HCT116 (cell line): Measurements from ENCODE around the gene MYLK. TPM values are rescaled to one million over a fixed set of nuclear protein-coding genes. Genes with fewer than 3 reads are reported as not detected.

ENCODE experiments used
- ATAC-seq: fragments of 200-7000 bp; cut with Tn5 transposase; 2 replicates; pipeline ENCODE4 v1.9.1; 2020; ENCODE audit warnings: mild to moderate bottlenecking, moderate library complexity
- BruUV-seq: library from RNA; stranded (reverse); fragments of 400-500 nt; replicated peaks from 2 replicates; lab custom pipeline; 2021; lab: Mats Ljungman, UMichigan
- CTCF ChIA-PET: fragments of 300-600 bp; sonication (Branson Sonifier 250); formaldehyde crosslinking; loops from one replicate; lab custom pipeline; 2021; ENCODE audit warnings: antibody characterized with exemption; lab: Charles Lee
- POLR2A ChIA-PET: fragments of 300-600, 350-600 bp; sonication (Branson Sonifier 250); formaldehyde crosslinking; loops from one replicate; lab custom pipeline; 2021; ENCODE audit warnings: antibody characterized with exemption; lab: Charles Lee
- RAD21 ChIA-PET, 2 experiments: fragments of 300-600 bp; sonication (Branson Sonifier 250); formaldehyde crosslinking; loops; one replicate each; lab custom pipeline; 2023; ENCODE audit warnings: low total read pairs in 2 of 2; ENCODE audit not compliant: uncharacterized antibody in 2 of 2, unreplicated experiment in 2 of 2, low non-redundant PET in 1 of 2; lab: Charles Lee
- DNase-seq: peaks from one replicate; pipeline ENCODE4 v3.0.0-alpha.2; 2010; ENCODE audit warnings: low read depth, low spot score
- H2AFZ ChIP-seq: fragments of 200-600 bp; shearing (Covaris generic), sonication (generic); 2 replicates; pipeline ENCODE4 v1.6.1; 2017; ENCODE audit warnings: low read depth, mixed run types, mixed read lengths, antibody characterized with exemption, low read length; ENCODE audit not compliant: poor library complexity, severe bottlenecking
- H3K27ac ChIP-seq: 2 replicates; pipeline ENCODE4 v1.5.1; 2012; ENCODE audit warnings: low read depth, low read length
- H3K27me3 ChIP-seq: fragments of 200-600 bp; sonication (generic); 2 replicates; pipeline ENCODE4 v1.6.1; 2016; ENCODE audit warnings: mixed run types, low read length, mixed read lengths; ENCODE audit not compliant: insufficient read depth
- H3K36me3 ChIP-seq, 2 experiments: fragments of 200-500 bp in 1 of 2; fragments of 200-600 bp in 1 of 2; sonication (Bioruptor generic) in 1 of 2; sonication (generic) in 1 of 2; 2 replicates each; pipeline versions ENCODE4 v1.5.1 to v1.6.1; 2014 to 2016; ENCODE audit warnings: low read length in 2 of 2, inconsistent platforms in 1 of 2, mixed read lengths in 1 of 2, mixed run types in 1 of 2; ENCODE audit not compliant: insufficient read depth in 2 of 2, control insufficient read depth in 1 of 2
- H3K4me1 ChIP-seq, 2 experiments: fragments of 200-600 bp in 1 of 2; sonication (generic) in 1 of 2; 2 replicates each; pipeline versions ENCODE4 v1.5.1 to v1.6.1; 2012 to 2017; ENCODE audit warnings: low read length in 2 of 2, inconsistent platforms in 1 of 2, mild to moderate bottlenecking in 1 of 2, mixed read lengths in 1 of 2, mixed run types in 1 of 2, moderate library complexity in 1 of 2; ENCODE audit not compliant: insufficient read depth in 2 of 2, control insufficient read depth in 1 of 2
- H3K4me2 ChIP-seq: fragments of 200-600 bp; sonication (generic); 2 replicates; pipeline ENCODE4 v1.6.1; 2017; ENCODE audit warnings: mixed run types, low read length, mixed read lengths
- H3K4me3 ChIP-seq, 2 experiments: fragments of 200-600 bp in 1 of 2; sonication (generic) in 1 of 2; replicated peaks in 1 of 2; 2 replicates each; pipeline ENCODE4 v1.5.1; 2011 to 2016; ENCODE audit warnings: low read length in 2 of 2, control low read depth in 1 of 2, low read depth in 1 of 2, mild to moderate bottlenecking in 1 of 2, mixed read lengths in 1 of 2, mixed run types in 1 of 2
- H3K79me2 ChIP-seq: fragments of 200-600 bp; sonication (generic); 2 replicates; pipeline ENCODE4 v1.6.1; 2017; ENCODE audit warnings: mild to moderate bottlenecking, mixed run types, low read length, moderate library complexity, mixed read lengths; ENCODE audit not compliant: insufficient read depth
- H3K9ac ChIP-seq: fragments of 200-600 bp; sonication (generic); 2 replicates; pipeline ENCODE4 v1.6.1; 2016; ENCODE audit warnings: low read length, mixed read lengths
- H3K9me2 ChIP-seq: fragments of 200-600 bp; sonication (generic), shearing (Covaris generic); 2 replicates; pipeline ENCODE4 v1.6.1; 2017; ENCODE audit warnings: mixed run types, mild to moderate bottlenecking, moderate library complexity; ENCODE audit not compliant: insufficient read depth
- H3K9me3 ChIP-seq, 2 experiments: fragments of 200-500 bp in 1 of 2; fragments of 200-600 bp in 1 of 2; sonication (Bioruptor generic) in 1 of 2; sonication (generic) in 1 of 2; 2 replicates each; pipeline ENCODE4 v1.6.1; 2014 to 2017; ENCODE audit warnings: low read length in 2 of 2, mixed read lengths in 2 of 2, inconsistent platforms in 1 of 2, low read depth in 1 of 2, mild to moderate bottlenecking in 1 of 2, mixed run types in 1 of 2, moderate library complexity in 1 of 2; ENCODE audit not compliant: control insufficient read depth in 1 of 2, insufficient read depth in 1 of 2
- H4K20me1 ChIP-seq: fragments of 200-600 bp; sonication (generic), shearing (Covaris generic); 2 replicates; pipeline ENCODE4 v1.6.1; 2017; ENCODE audit warnings: mixed run types, mild to moderate bottlenecking, moderate library complexity; ENCODE audit not compliant: insufficient read depth
- CEBPB ChIP-seq: IDR thresholded peaks from 2 replicates; pipeline ENCODE4 v1.6.1; 2012; ENCODE audit warnings: low read depth
- EGR1 ChIP-seq: IDR thresholded peaks from 2 replicates; pipeline ENCODE4 v1.6.1; 2012; ENCODE audit warnings: low read depth
- MAX ChIP-seq: IDR thresholded peaks from 2 replicates; pipeline ENCODE4 v1.6.1; 2012
- POLR2A ChIP-seq: IDR thresholded peaks from 2 replicates; pipeline ENCODE4 v1.7.0; 2011; ENCODE audit warnings: borderline replicate concordance; ENCODE audit not compliant: insufficient read depth, insufficient read length; ENCODE audit errors: extremely low read depth
- YY1 ChIP-seq: IDR thresholded peaks from 2 replicates; pipeline ENCODE4 v1.6.1; 2011; ENCODE audit warnings: low read length, low read depth, moderate library complexity, mild to moderate bottlenecking; ENCODE audit not compliant: insufficient replicate concordance; ENCODE audit errors: extremely low read depth
- ZFX ChIP-seq: fragments of 450-650 bp; IDR thresholded peaks from 2 replicates; pipeline ENCODE4 v1.6.1; 2017
- ZNF274 ChIP-seq: fragments of 200-500 bp; sonication (Bioruptor generic); IDR thresholded peaks from 2 replicates; pipeline ENCODE4 v1.6.1; 2014; ENCODE audit warnings: mild to moderate bottlenecking, low read depth, low read length, inconsistent platforms
- intact Hi-C: fragments of 100-400 bp; cut with micrococcal nuclease; formaldehyde crosslinking; loops from 2 replicates; pipeline ENCODE4 v1.10.0; 2022
- total RNA-seq: library from RNA; stranded (reverse); gene quantifications from one replicate; pipeline ENCODE4 v1.2.1, GENCODE V29; 2021; ENCODE audit not compliant: unreplicated experiment
- TF ChIP-seq, protein P1 (sequence below): IDR thresholded peaks from 2 replicates; pipeline ENCODE4 v1.6.1; 2012; ENCODE audit warnings: low read depth
- TF ChIP-seq, protein P2 (sequence below): IDR thresholded peaks from 2 replicates; pipeline ENCODE4 v1.6.1; 2011; ENCODE audit warnings: mild to moderate bottlenecking, low read length, moderate library complexity; ENCODE audit not compliant: insufficient replicate concordance; ENCODE audit errors: extremely low read depth
- TF ChIP-seq, protein P3 (sequence below): IDR thresholded peaks from 2 replicates; pipeline ENCODE4 v1.6.1; 2012

MYLK gene
- total RNA-seq, 1 experiment from 2014 or later = 3.8 TPM

DNA sequence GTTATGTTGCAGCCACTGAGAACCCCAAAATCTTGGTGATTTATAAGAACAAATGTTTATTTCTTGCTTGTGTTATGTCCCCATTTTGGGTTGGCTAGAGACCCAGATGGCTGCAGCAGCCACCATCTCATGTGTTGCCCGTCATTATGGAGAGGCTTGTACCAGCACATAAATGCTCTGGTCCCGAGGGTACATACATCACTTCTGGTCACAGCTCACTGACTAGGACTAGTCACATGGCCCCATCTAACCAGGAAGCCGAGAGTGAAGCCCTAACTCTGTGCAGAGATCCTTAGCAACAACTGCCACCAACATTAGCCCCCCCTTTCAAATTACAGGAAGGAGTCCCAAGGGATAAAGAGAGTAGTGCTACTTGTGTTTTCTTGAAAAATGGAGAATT, 273.8 kb downstream of the MYLK start:
- Histone ChIP-seq H3K4me3 (no peak overlapping the region), H3K9ac (no peak overlapping the region), H4K20me1 (no peaks in the 10 kb centered on the region), H3K4me2 (no peak overlapping the region), H3K27ac (no peak overlapping the region), H3K79me2 (no peaks in the 10 kb centered on the region), H2AFZ (no peak overlapping the region), H3K9me2 (no peaks in the 10 kb centered on the region), H3K36me3 (no peaks in the 10 kb centered on the region), H3K4me1 (peaks cover 18% of the 10 kb centered on the region in 2 experiments), H3K27me3 (no peaks in the 10 kb centered on the region), H3K9me3 (no peaks in the 10 kb centered on the region)
- ATAC-seq (no peak), DNase-seq (no peak)
- TF ChIP-seq YY1 = no peak
- TF ChIP-seq MAX = no peak
- TF ChIP-seq, protein P1, sequence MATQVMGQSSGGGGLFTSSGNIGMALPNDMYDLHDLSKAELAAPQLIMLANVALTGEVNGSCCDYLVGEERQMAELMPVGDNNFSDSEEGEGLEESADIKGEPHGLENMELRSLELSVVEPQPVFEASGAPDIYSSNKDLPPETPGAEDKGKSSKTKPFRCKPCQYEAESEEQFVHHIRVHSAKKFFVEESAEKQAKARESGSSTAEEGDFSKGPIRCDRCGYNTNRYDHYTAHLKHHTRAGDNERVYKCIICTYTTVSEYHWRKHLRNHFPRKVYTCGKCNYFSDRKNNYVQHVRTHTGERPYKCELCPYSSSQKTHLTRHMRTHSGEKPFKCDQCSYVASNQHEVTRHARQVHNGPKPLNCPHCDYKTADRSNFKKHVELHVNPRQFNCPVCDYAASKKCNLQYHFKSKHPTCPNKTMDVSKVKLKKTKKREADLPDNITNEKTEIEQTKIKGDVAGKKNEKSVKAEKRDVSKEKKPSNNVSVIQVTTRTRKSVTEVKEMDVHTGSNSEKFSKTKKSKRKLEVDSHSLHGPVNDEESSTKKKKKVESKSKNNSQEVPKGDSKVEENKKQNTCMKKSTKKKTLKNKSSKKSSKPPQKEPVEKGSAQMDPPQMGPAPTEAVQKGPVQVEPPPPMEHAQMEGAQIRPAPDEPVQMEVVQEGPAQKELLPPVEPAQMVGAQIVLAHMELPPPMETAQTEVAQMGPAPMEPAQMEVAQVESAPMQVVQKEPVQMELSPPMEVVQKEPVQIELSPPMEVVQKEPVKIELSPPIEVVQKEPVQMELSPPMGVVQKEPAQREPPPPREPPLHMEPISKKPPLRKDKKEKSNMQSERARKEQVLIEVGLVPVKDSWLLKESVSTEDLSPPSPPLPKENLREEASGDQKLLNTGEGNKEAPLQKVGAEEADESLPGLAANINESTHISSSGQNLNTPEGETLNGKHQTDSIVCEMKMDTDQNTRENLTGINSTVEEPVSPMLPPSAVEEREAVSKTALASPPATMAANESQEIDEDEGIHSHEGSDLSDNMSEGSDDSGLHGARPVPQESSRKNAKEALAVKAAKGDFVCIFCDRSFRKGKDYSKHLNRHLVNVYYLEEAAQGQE = no peak
- no peak for TF ChIP-seq CEBPB
- TF ChIP-seq ZNF274 = no peak
- TF ChIP-seq POLR2A = no peak
- TF ChIP-seq, protein P2, sequence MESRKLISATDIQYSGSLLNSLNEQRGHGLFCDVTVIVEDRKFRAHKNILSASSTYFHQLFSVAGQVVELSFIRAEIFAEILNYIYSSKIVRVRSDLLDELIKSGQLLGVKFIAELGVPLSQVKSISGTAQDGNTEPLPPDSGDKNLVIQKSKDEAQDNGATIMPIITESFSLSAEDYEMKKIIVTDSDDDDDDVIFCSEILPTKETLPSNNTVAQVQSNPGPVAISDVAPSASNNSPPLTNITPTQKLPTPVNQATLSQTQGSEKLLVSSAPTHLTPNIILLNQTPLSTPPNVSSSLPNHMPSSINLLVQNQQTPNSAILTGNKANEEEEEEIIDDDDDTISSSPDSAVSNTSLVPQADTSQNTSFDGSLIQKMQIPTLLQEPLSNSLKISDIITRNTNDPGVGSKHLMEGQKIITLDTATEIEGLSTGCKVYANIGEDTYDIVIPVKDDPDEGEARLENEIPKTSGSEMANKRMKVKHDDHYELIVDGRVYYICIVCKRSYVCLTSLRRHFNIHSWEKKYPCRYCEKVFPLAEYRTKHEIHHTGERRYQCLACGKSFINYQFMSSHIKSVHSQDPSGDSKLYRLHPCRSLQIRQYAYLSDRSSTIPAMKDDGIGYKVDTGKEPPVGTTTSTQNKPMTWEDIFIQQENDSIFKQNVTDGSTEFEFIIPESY = no peak
- no peak for TF ChIP-seq ZFX
- TF ChIP-seq EGR1 = no peak
- TF ChIP-seq, protein P3, sequence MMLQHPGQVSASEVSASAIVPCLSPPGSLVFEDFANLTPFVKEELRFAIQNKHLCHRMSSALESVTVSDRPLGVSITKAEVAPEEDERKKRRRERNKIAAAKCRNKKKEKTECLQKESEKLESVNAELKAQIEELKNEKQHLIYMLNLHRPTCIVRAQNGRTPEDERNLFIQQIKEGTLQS = no peak
- intact Hi-C loops = no loop called here
- POLR2A ChIA-PET = no interaction called here
- CTCF ChIA-PET = no interaction called here
- RAD21 ChIA-PET = no interaction called here
- no TSS peak for BruUV-seq
